Measurements from ENCODE around the gene DNPH1.

DNA sequence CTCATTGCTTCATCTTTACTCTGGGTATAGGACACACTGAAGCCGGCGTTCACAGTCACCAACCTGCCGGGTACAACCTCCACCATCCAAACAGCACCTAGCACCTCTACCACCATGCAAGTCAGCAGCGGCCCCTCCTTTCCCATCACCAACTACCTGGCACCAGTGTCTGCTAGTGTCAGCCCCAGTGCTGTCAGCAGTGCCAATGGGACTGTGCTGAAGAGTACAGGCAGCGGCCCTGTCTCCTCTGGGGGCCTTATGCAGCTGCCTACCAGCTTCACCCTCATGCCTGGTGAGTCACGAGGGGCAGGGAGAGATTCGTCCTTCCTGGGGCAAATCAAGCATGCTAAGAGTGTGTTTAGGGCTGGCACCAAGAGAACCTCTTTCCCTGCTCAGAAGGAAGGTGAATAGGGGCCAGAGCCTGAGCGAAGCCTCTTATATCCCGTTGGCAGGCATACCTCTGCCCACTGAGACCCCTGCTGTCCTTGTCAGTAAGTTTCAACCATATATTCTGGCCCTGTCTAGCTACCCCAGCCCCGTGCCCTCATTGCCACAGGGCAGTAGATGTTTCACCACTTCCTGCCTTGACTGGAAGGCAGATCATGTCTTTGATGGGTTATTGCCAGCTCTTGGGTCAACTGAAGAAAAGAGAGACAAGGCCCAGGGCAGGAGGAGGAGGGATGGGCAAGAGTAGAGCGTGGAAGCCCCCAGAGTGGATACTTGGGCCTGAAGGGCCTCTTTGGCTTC, 53.4 kb downstream of the DNPH1 start:
- TF ChIP-seq, protein P1, sequence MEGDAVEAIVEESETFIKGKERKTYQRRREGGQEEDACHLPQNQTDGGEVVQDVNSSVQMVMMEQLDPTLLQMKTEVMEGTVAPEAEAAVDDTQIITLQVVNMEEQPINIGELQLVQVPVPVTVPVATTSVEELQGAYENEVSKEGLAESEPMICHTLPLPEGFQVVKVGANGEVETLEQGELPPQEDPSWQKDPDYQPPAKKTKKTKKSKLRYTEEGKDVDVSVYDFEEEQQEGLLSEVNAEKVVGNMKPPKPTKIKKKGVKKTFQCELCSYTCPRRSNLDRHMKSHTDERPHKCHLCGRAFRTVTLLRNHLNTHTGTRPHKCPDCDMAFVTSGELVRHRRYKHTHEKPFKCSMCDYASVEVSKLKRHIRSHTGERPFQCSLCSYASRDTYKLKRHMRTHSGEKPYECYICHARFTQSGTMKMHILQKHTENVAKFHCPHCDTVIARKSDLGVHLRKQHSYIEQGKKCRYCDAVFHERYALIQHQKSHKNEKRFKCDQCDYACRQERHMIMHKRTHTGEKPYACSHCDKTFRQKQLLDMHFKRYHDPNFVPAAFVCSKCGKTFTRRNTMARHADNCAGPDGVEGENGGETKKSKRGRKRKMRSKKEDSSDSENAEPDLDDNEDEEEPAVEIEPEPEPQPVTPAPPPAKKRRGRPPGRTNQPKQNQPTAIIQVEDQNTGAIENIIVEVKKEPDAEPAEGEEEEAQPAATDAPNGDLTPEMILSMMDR (IDR thresholded peaks at IDR 0.05; ENCODE audit: extremely low read depth in 1 of 2, insufficient read depth in 1 of 2, low read depth in 1 of 2, low read length in 2 of 2) = no peak
- no peak for TF ChIP-seq MYC (IDR thresholded peaks at IDR 0.05; ENCODE audit: low read depth, low read length)
- no peak for TF ChIP-seq POLR2A (IDR thresholded peaks at IDR 0.05; ENCODE audit: low read depth, low read length)
- TF ChIP-seq, protein P2, sequence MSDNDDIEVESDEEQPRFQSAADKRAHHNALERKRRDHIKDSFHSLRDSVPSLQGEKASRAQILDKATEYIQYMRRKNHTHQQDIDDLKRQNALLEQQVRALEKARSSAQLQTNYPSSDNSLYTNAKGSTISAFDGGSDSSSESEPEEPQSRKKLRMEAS (IDR thresholded peaks at IDR 0.05; ENCODE audit: insufficient read depth, insufficient read length) = no peak
- TF ChIP-seq GATA2 (IDR thresholded peaks at IDR 0.05; ENCODE audit: insufficient read depth, insufficient read length, low read depth, low read length) = no peak
- no peak for TF ChIP-seq JUN (IDR thresholded peaks at IDR 0.05; ENCODE audit: borderline replicate concordance, insufficient read depth, insufficient read length, low read depth)
- TF ChIP-seq EZH2 (IDR thresholded peaks at IDR 0.05; ENCODE audit: borderline replicate concordance, low read depth, low read length, severe bottlenecking) = no peak
